ENCODE results near the gene APOL2.

DNA sequence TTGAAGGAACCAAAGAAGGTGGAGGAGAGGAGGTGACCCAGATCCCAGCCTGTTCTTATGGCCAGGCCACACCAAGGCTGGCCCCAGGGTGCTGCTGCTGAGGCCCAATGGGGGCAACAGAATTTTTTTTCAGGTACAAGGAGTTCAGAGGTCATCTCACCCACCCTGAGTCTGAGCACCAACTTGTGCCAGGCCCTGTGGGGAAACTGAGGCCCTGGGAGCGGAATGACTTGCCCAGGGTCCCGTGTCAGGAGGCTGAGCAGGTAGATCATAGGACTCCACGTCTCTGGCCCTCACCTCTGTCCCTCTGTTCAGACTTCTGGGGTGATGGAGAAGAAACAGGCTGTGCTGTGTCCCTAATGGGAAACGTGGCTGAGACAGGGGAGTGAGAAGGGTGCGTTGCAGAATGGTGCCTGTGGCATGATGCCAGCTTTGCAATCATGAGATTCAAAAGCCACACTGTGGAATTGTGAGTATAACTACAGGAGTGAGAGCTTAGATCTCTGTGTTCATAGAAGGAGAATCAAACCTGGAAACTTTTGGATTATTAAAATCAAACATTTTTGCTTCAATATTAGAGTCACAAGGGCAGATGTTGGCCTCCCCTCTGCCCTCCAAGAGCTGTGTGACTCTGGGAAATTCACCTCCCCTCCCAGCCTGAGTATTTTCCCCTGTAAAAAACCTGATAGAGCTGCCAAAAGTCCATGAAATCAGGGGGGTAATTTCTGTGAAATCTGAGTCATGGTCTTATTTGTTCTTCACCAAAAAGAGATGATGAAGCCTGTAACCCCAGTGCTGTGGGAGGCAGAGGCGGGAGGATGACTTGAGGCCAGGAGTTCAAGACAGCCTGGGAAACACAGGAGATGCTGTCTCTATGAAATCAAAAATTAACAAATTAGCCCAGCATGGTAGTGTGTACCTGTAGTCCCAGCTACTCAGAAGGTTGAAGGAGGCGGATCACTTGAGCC lies 14.5 kb upstream of the APOL2 start:
- TF ChIP-seq, protein P1, sequence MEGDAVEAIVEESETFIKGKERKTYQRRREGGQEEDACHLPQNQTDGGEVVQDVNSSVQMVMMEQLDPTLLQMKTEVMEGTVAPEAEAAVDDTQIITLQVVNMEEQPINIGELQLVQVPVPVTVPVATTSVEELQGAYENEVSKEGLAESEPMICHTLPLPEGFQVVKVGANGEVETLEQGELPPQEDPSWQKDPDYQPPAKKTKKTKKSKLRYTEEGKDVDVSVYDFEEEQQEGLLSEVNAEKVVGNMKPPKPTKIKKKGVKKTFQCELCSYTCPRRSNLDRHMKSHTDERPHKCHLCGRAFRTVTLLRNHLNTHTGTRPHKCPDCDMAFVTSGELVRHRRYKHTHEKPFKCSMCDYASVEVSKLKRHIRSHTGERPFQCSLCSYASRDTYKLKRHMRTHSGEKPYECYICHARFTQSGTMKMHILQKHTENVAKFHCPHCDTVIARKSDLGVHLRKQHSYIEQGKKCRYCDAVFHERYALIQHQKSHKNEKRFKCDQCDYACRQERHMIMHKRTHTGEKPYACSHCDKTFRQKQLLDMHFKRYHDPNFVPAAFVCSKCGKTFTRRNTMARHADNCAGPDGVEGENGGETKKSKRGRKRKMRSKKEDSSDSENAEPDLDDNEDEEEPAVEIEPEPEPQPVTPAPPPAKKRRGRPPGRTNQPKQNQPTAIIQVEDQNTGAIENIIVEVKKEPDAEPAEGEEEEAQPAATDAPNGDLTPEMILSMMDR (conservative IDR thresholded peaks at IDR 0.05; ENCODE audit: low read length), result no peak
- TF ChIP-seq EZH2phosphoT487 (IDR thresholded peaks at IDR 0.05; ENCODE audit: borderline replicate concordance, low read depth, low read length), result no peak
